ENCODE results near the gene ZBTB46.

GRCh38 chr20:63750807-63751470 is 80.1 kb downstream of the ZBTB46 start:
- TF ChIP-seq CTCF (conservative IDR thresholded peaks at IDR 0.05; ENCODE audit: low read length) (no peak), EZH2phosphoT487 (IDR thresholded peaks at IDR 0.05; ENCODE audit: borderline replicate concordance, low read depth, low read length) (no peak)

All from OCI-LY7 (cell line).